Breast epithelium (tissue), 3 donors: Measurements from ENCODE around the gene KATNIP.

Experiments
- CTCF ChIP-seq, 3 donors: fragments of 450-650 bp; IDR thresholded peaks; one replicate each; pipeline ENCODE4 v1.5.1; 2016 to 2017; ENCODE audit warnings: antibody characterized with exemption in 3 of 3, mild to moderate bottlenecking in 3 of 3, moderate library complexity in 3 of 3
- POLR2A ChIP-seq: fragments of 450-650 bp; IDR thresholded peaks from one replicate; pipeline ENCODE4 v1.6.1; 2016; ENCODE audit warnings: antibody characterized with exemption, mild to moderate bottlenecking, moderate library complexity

GRCh38 chr16:27561216-27561615 lies 11.3 kb downstream of the KATNIP start:
- TF ChIP-seq CTCF (IDR thresholded peaks at IDR 0.05) (no peak), POLR2A (no peak)
